NT2/D1 (cell line): ENCODE results near the gene DSCAM.

ENCODE experiments used
- SUZ12 ChIP-seq: IDR thresholded peaks from 2 replicates; pipeline ENCODE4 v1.6.1; 2011; ENCODE audit not compliant: insufficient read length, insufficient read depth; ENCODE audit errors: extremely low read depth
- YY1 ChIP-seq: IDR thresholded peaks from 2 replicates; pipeline ENCODE4 v1.6.1; 2011; ENCODE audit not compliant: insufficient read length, insufficient read depth
- ZNF274 ChIP-seq: IDR thresholded peaks from 2 replicates; pipeline ENCODE4 v1.6.1; 2011; ENCODE audit warnings: mild to moderate bottlenecking, low read depth, low read length

DNA sequence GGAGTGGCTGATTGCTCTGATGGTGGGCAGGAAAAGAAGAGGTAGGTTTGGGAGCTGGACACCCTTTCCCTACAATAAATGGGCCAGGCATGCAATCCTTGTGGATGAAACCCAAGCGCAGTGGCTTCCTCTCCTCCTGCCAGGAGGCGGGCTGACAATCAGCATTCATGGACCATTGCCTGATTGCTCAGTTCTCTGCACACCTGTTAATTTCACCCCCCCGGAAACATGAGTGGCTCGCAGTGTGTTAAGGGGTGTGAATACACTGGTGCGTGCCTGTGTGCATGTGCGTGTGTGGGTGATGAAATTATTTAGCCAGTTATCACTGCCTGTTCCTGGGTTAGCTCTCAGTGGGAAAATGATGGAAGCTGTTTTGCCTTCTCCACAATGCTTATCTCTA is 669.0 kb downstream of the DSCAM start:
- no peak for TF ChIP-seq YY1
- no peak for TF ChIP-seq ZNF274
- TF ChIP-seq SUZ12: no peak
